Activated naive CD4-positive, alpha-beta T cell treated with anti-CD3 and anti-CD28 coated beads, Interleukin-2, amount 50 U/mL, for 72 hours (primary cell): ENCODE measurements around the gene CHMP6. TPM values are rescaled to one million over a fixed set of nuclear protein-coding genes. Genes with fewer than 3 reads are reported as not detected.

Experiments
- ATAC-seq, 2 donors: fragments of 150-1000 bp; cut with Tn5 transposase; 2 replicates each; pipeline ENCODE4 v1.10.0; 2021; ENCODE audit warnings: mild to moderate bottlenecking in 2 of 2, moderate library complexity in 2 of 2
- DNase-seq, 2 donors: peaks; one replicate each; pipeline ENCODE4 v3.0.0; 2021 to 2022; ENCODE audit warnings: low spot score in 2 of 2
- H3K27ac Mint-ChIP-seq, 2 donors: one replicate each; pipeline ENCODE4 v1.8.0; 2022; ENCODE audit warnings: mild to moderate bottlenecking in 2 of 2, mixed read lengths in 2 of 2
- H3K36me3 Mint-ChIP-seq, 2 donors: one replicate each; pipeline ENCODE4 v1.8.0; 2022; ENCODE audit warnings: mixed read lengths in 2 of 2
- H3K9me3 Mint-ChIP-seq, 2 donors: one replicate each; pipeline ENCODE4 v1.8.0; 2022; ENCODE audit warnings: mixed read lengths in 2 of 2
- total RNA-seq, 2 donors: library from RNA; stranded (reverse); gene quantifications; one replicate each; pipeline ENCODE4 v1.2.3, GENCODE V29; 2022

CHMP6 gene
- total RNA-seq, 2 donors from 2014 or later: 9.7 to 18.5 TPM

GRCh38 chr17:80997424-80998117 is 5.9 kb downstream of the CHMP6 start:
- Mint-ChIP-seq H3K9me3 (no peaks in the 10 kb centered on the region), H3K36me3 (no peaks in the 10 kb centered on the region), H3K27ac (no peak overlapping the region)
- DNase-seq: no peak
- ATAC-seq: peak in 1 of 2 donors; percentile 17

GRCh38 chr17:80998118-80998747 is 6.6 kb downstream of the CHMP6 start:
- Mint-ChIP-seq H3K9me3 (no peaks in the 10 kb centered on the region), H3K27ac (no peak overlapping the region), H3K36me3 (no peaks in the 10 kb centered on the region)
- DNase-seq (no peak), ATAC-seq (no peak)

GRCh38 chr17:80998748-80999535 is 7.3 kb downstream of the CHMP6 start:
- Mint-ChIP-seq H3K9me3 (no peaks in the 10 kb centered on the region), H3K27ac (no peak overlapping the region), H3K36me3 (no peaks in the 10 kb centered on the region)
- no peak for DNase-seq
- ATAC-seq: no peak

GRCh38 chr17:80999536-81000333 is 8.1 kb downstream of the CHMP6 start:
- peak in 1 of 2 donors; percentile 1 for DNase-seq
- H3K9me3 Mint-ChIP-seq: no peaks in the 10 kb centered on the region
- H3K36me3 Mint-ChIP-seq: no peaks in the 10 kb centered on the region
- H3K27ac Mint-ChIP-seq: no peak overlapping the region
- no peak for ATAC-seq

- H3K36me3 Mint-ChIP-seq: no peaks in the 10 kb centered on the region
Measured at GRCh38 chr17:81000334-81000630, 8.6 kb downstream of the CHMP6 start.

GRCh38 chr17:81000631-81001357 is 9.2 kb downstream of the CHMP6 start:
- H3K27ac Mint-ChIP-seq: no peak overlapping the region
- no peak for DNase-seq
- ATAC-seq: no peak
- H3K9me3 Mint-ChIP-seq: no peaks in the 10 kb centered on the region
- H3K36me3 Mint-ChIP-seq: no peaks in the 10 kb centered on the region

More at GRCh38 chr17:81000334-81000630, 8.6 kb downstream of the CHMP6 start:
- no peak overlapping the region for H3K27ac Mint-ChIP-seq
- ATAC-seq (no peak), DNase-seq (no peak)
- no peaks in the 10 kb centered on the region for H3K9me3 Mint-ChIP-seq

DNA sequence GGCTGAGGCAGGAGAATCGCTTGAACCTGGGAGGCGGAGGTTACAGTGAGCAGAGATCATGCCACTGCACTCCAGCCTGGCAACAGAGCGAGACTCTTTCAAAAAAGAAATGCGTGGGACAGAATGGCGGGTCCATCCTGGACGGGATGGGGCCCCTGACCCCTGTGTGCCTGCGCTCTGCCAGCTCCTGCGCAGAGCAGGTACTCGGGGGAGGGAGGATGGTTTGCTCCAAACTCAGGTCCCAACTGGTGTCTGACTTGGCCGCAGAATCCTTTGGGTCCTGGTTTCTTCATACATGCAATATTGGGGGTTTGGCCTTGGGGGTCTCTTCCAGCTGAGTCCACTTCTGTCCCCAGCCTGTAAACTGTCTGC is 10.4 kb downstream of the CHMP6 start:
- DNase-seq: no peak
- Mint-ChIP-seq H3K27ac (no peak overlapping the region), H3K36me3 (no peaks in the 10 kb centered on the region), H3K9me3 (no peaks in the 10 kb centered on the region)
- ATAC-seq: no peak

DNA sequence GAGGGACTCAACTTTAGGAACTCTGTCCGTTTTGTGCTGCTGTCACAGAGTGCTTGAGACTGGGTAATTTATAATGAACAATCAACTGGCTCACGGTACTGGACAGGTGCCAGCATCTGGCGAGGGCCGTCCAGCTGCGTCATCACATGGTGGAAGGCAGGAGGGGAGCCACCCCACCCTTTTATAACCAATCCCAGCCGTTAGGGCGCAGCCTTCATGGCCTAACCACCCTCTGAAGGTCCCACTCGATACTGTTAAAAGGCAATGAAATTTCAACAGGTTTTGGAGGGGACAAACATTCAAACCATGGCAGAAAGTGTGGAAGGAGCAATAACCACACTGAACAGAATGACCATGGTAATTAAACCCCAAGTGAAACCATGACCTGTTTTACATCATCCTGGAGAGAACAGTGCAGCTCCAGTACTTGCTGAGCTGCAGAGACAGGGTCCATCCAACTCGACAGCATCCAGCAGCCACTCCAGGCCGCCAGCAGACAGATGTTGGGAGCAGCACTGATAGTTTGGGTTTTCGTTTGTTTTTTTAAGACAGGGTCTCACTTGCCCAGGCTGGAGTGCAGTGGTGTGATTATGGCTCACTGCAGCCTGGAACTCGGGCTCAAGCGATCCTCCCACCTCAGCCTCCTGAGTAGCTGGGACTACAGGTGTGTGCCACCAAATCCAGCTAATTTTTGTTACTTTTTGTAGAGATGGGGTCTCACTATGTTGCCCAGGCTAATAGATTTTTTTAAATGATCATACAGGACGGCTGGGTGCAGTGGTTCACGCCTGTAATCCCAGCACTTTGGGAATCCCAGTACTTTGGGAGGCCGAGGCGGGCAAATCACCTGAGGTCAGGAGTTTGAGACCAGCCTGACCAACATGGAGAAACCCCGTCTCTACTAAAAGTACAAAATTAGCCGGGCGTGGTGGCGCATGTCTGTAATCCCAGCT is 11.0 kb downstream of the CHMP6 start:
- no peak for DNase-seq
- H3K27ac Mint-ChIP-seq: no peak overlapping the region

GRCh38 chr17:81003711-81004475 is 12.3 kb downstream of the CHMP6 start:
- H3K36me3 Mint-ChIP-seq: no peaks in the 10 kb centered on the region
- ATAC-seq (peak in 1 of 2 donors; percentile 18), DNase-seq (no peak)
- H3K9me3 Mint-ChIP-seq: no peaks in the 10 kb centered on the region
- no peak overlapping the region for H3K27ac Mint-ChIP-seq

More for the DNA sequence above, 11.0 kb downstream of the CHMP6 start:
- H3K36me3 Mint-ChIP-seq: no peaks in the 10 kb centered on the region
- ATAC-seq: no peak
- H3K9me3 Mint-ChIP-seq: no peaks in the 10 kb centered on the region

DNA sequence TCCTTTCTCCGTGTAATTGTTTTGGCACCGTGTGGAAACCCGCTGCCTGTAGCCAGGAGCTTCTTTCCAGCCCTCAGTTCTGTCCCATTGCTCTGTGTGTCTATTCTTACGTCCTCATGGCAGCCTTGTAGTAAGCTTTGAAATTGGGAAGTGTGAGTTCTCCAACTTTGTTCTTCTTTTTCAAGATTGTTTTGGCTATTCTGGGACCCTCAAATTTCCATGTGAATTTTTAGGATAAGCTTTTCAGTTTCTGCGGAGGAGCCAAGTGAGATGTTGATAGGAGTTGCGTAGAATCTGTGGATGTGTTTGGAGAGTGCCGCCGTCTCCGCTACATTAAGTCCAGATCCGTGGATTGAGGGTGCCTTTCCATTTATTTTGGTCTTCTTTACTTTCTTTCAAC is 15.2 kb downstream of the CHMP6 start:
- no peak for DNase-seq
- peaks cover 7 to 11% of the 10 kb centered on the region in 2 donors for H3K36me3 Mint-ChIP-seq

DNA sequence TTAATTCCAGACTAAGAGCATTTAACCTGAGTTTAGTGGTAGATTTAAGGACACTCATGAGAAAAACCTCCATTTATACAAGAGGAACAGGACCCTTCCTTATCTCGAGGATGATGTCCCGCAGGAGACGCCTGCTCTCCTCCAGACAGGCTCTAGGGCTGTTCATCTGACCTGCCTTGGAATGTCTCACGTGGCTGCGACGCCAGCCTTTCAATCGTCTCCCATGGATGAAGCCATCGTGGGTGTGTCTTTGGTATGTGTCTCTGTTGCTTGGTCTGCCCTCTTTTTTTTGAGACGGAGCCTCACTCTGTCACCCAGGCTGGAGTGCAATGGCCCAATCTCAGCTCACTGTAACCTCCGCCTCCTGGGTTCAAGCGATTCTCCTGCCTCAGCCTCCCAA is 16.5 kb downstream of the CHMP6 start:
- peaks cover 7 to 14% of the 10 kb centered on the region in 2 donors for H3K36me3 Mint-ChIP-seq
- peaks cover 5 to 6% of the 10 kb centered on the region in 2 donors for H3K9me3 Mint-ChIP-seq
- ATAC-seq: no peak
- no peak for DNase-seq
- H3K27ac Mint-ChIP-seq: no peak overlapping the region

More for the DNA sequence above, 15.2 kb downstream of the CHMP6 start:
- H3K9me3 Mint-ChIP-seq: peaks cover 3 to 5% of the 10 kb centered on the region in 2 donors
- no peak for ATAC-seq
- H3K27ac Mint-ChIP-seq: no peak overlapping the region

- no peak for ATAC-seq
- H3K27ac Mint-ChIP-seq: no peak overlapping the region
- peaks cover 5 to 6% of the 10 kb centered on the region in 2 donors for H3K9me3 Mint-ChIP-seq
- DNase-seq: no peak
- H3K36me3 Mint-ChIP-seq: peaks cover 7 to 14% of the 10 kb centered on the region in 2 donors
Measured at GRCh38 chr17:81009136-81009535, 17.5 kb downstream of the CHMP6 start.

- H3K27ac Mint-ChIP-seq: no peak overlapping the region
Measured at GRCh38 chr17:81010935-81011334, 19.3 kb downstream of the CHMP6 start.

GRCh38 chr17:81011951-81012350 is 20.3 kb downstream of the CHMP6 start:
- peaks cover 7 to 21% of the 10 kb centered on the region in 2 donors for H3K36me3 Mint-ChIP-seq
- ATAC-seq: no peak
- DNase-seq: no peak
- peak overlapping the region in 1 of 2 donors; percentile 9 for H3K27ac Mint-ChIP-seq
- peaks cover 5 to 10% of the 10 kb centered on the region in 2 donors for H3K9me3 Mint-ChIP-seq

More at GRCh38 chr17:81010935-81011334, 19.3 kb downstream of the CHMP6 start:
- no peak for DNase-seq
- ATAC-seq: no peak
- Mint-ChIP-seq H3K36me3 (peaks cover 7 to 14% of the 10 kb centered on the region in 2 donors), H3K9me3 (peaks cover 5 to 6% of the 10 kb centered on the region in 2 donors)
